ENCODE results near the gene ECHDC1. TPM values are rescaled to one million over a fixed set of nuclear protein-coding genes. Genes with fewer than 3 reads are reported as not detected.
"Not testable (repeated sequence)": the region's sequence is repeated elsewhere in the genome, so short reads cannot be mapped to it uniquely, and the experiment has no call there.

Gene ECHDC1
- total RNA-seq, 3 donors from 2014 or later, result 56.7 to 93.7 (median 82.2) TPM

- TF ChIP-seq POLR2A (IDR thresholded peaks at IDR 0.05), result no peak
- TF ChIP-seq CTCF (IDR thresholded peaks at IDR 0.05), result no peak
- no peak for TF ChIP-seq POLR2AphosphoS5 (IDR thresholded peaks at IDR 0.05)
- Histone ChIP-seq H3K36me3 (no peaks in the 10 kb centered on the region), H3K27me3 (no peaks in the 10 kb centered on the region), H3K4me1 (peaks cover 0 to 15% of the 10 kb centered on the region in 2 donors), H3K9me3 (no peaks in the 10 kb centered on the region), H3K27ac (peak overlapping the region; percentile 91 to 93), H3K4me3 (peak overlapping the region; percentile 78 to 84 (median 78))
- intact Hi-C loops (cut with DNase I; ENCODE audit: low total_unique reads), result no loop called here
- DNase-seq (ENCODE audit: low spot score in 2 of 2), result no peak
Measured at GRCh38 chr6:127342296-127342945, 988 bp downstream of the ECHDC1 start.

- Histone ChIP-seq H3K27me3 (no peaks in the 10 kb centered on the region), H3K36me3 (no peaks in the 10 kb centered on the region), H3K4me3 (peak overlapping the region in 2 of 3 donors; percentile 78 to 84), H3K9me3 (no peaks in the 10 kb centered on the region), H3K27ac (peak overlapping the region; percentile 91 to 93), H3K4me1 (peaks cover 0 to 15% of the 10 kb centered on the region in 2 donors)
- no peak for DNase-seq (ENCODE audit: low spot score in 2 of 2)
- TF ChIP-seq CTCF (IDR thresholded peaks at IDR 0.05) (no peak), POLR2AphosphoS5 (IDR thresholded peaks at IDR 0.05) (no peak), POLR2A (IDR thresholded peaks at IDR 0.05) (no peak)
- intact Hi-C loops (cut with DNase I; ENCODE audit: low total_unique reads), result no loop called here
Measured at GRCh38 chr6:127341471-127342202, 1.8 kb downstream of the ECHDC1 start.

GRCh38 chr6:127340171-127340570, 3.2 kb downstream of the ECHDC1 start:
- peaks cover 0 to 15% of the 10 kb centered on the region in 2 donors for H3K4me1 ChIP-seq
- no peak overlapping the region for H3K27ac ChIP-seq
- H3K4me3 ChIP-seq, result no peak overlapping the region
- H3K9me3 ChIP-seq, result no peaks in the 10 kb centered on the region
- no peaks in the 10 kb centered on the region for H3K27me3 ChIP-seq
- no peak for TF ChIP-seq POLR2AphosphoS5 (IDR thresholded peaks at IDR 0.05)
- TF ChIP-seq POLR2A (IDR thresholded peaks at IDR 0.05), result no peak
- no peak for TF ChIP-seq CTCF (IDR thresholded peaks at IDR 0.05)
- DNase-seq (ENCODE audit: low spot score in 2 of 2), result no peak
- H3K36me3 ChIP-seq, result no peaks in the 10 kb centered on the region
- intact Hi-C loops (cut with DNase I; ENCODE audit: low total_unique reads), result no loop called here

- Histone ChIP-seq H3K4me3 (no peak overlapping the region), H3K4me1 (peaks cover 0 to 15% of the 10 kb centered on the region in 2 donors), H3K27ac (no peak overlapping the region), H3K27me3 (no peaks in the 10 kb centered on the region), H3K36me3 (no peaks in the 10 kb centered on the region), H3K9me3 (no peaks in the 10 kb centered on the region)
- DNase-seq (ENCODE audit: low spot score in 2 of 2), result no peak
- intact Hi-C loops (cut with DNase I; ENCODE audit: low total_unique reads), result no loop called here
- TF ChIP-seq POLR2AphosphoS5 (IDR thresholded peaks at IDR 0.05) (no peak), CTCF (IDR thresholded peaks at IDR 0.05) (no peak), POLR2A (IDR thresholded peaks at IDR 0.05) (no peak)
Measured at GRCh38 chr6:127338936-127339335, 4.5 kb downstream of the ECHDC1 start.

GRCh38 chr6:127332383-127332961, 10.9 kb downstream of the ECHDC1 start:
- intact Hi-C loops (cut with DNase I; ENCODE audit: low total_unique reads), result no loop called here
- TF ChIP-seq CTCF (IDR thresholded peaks at IDR 0.05), result no peak
- TF ChIP-seq POLR2AphosphoS5 (IDR thresholded peaks at IDR 0.05), result no peak
- no peak for TF ChIP-seq POLR2A (IDR thresholded peaks at IDR 0.05)

GRCh38 chr6:127331256-127331655, 12.2 kb downstream of the ECHDC1 start:
- H3K9me3 ChIP-seq; H3K36me3 ChIP-seq; DNase-seq (ENCODE audit: low spot score in 2 of 2); H3K27ac ChIP-seq; H3K4me1 ChIP-seq; H3K27me3 ChIP-seq; intact Hi-C loops (cut with DNase I; ENCODE audit: low total_unique reads); H3K4me3 ChIP-seq: not testable (repeated sequence)

More at GRCh38 chr6:127332383-127332961, 10.9 kb downstream of the ECHDC1 start:
- Histone ChIP-seq H3K4me1 (no peaks in the 10 kb centered on the region), H3K27me3 (no peaks in the 10 kb centered on the region), H3K36me3 (no peaks in the 10 kb centered on the region), H3K4me3 (no peak overlapping the region), H3K27ac (no peak overlapping the region), H3K9me3 (no peaks in the 10 kb centered on the region)
- DNase-seq (ENCODE audit: low spot score in 2 of 2), result no peak
